Natural killer cell (primary cell): ENCODE data around the gene THBD. TPM values are rescaled to one million over a fixed set of nuclear protein-coding genes. Genes with fewer than 3 reads are reported as not detected.

Source experiments
- ATAC-seq, 3 donors: fragments of 150-1000 bp in 2 of 3; fragments of 200-7000 bp in 1 of 3; cut with Tn5 transposase; 1 replicate in 1 of 3; 2 replicates in 2 of 3; pipeline ENCODE4 v1.10.0; 2021; ENCODE audit warnings: mild to moderate bottlenecking in 2 of 3, moderate library complexity in 2 of 3
- DNase-seq, 2 donors: peaks; one replicate each; pipeline versions ENCODE4 v3.0.0 to v3.0.0-alpha.2; 2013 to 2021; ENCODE audit warnings: mixed read lengths in 1 of 2
- H3K27ac ChIP-seq: one replicate; pipeline ENCODE4 v1.5.1; 2013; ENCODE audit warnings: mild to moderate bottlenecking, low read length
- H3K27me3 ChIP-seq: one replicate; pipeline ENCODE4 v1.6.1; 2013; ENCODE audit warnings: low read length; ENCODE audit not compliant: control insufficient read depth, insufficient read depth
- H3K36me3 ChIP-seq: one replicate; pipeline ENCODE4 v1.6.1; 2013; ENCODE audit warnings: low read length; ENCODE audit not compliant: control insufficient read depth, insufficient read depth
- H3K4me1 ChIP-seq: one replicate; pipeline ENCODE4 v1.6.1; 2013; ENCODE audit warnings: low read length; ENCODE audit not compliant: control insufficient read depth, insufficient read depth
- H3K4me3 ChIP-seq: one replicate; pipeline ENCODE4 v1.5.1; 2013; ENCODE audit warnings: low read length
- H3K9me3 ChIP-seq: one replicate; pipeline ENCODE4 v1.6.1; 2013; ENCODE audit warnings: low read length; ENCODE audit not compliant: control insufficient read depth, insufficient read depth
- H3K27ac Mint-ChIP-seq, 2 donors: one replicate each; pipeline ENCODE4 v1.8.0; 2022; ENCODE audit warnings: mild to moderate bottlenecking in 2 of 2, mixed read lengths in 2 of 2, moderate library complexity in 1 of 2
- H3K27me3 Mint-ChIP-seq, 2 donors: one replicate each; pipeline ENCODE4 v1.8.0; 2022; ENCODE audit warnings: low read depth in 2 of 2, mixed read lengths in 2 of 2
- H3K36me3 Mint-ChIP-seq: one replicate; pipeline ENCODE4 v1.8.0; 2022; ENCODE audit warnings: mixed read lengths
- H3K4me1 Mint-ChIP-seq, 2 donors: one replicate each; pipeline ENCODE4 v1.8.0; 2022; ENCODE audit warnings: mixed read lengths in 2 of 2
- H3K4me3 Mint-ChIP-seq: one replicate; pipeline ENCODE4 v1.8.0; 2022; ENCODE audit warnings: mild to moderate bottlenecking, moderate library complexity, mixed read lengths
- H3K9me3 Mint-ChIP-seq, 2 donors: one replicate each; pipeline ENCODE4 v1.8.0; 2022; ENCODE audit warnings: mixed read lengths in 2 of 2
- WGBS: methylation state at CpG from one replicate; pipeline ENCODE4 v1.1.7; 2013; ENCODE audit warnings: missing lambda C conversion rate; ENCODE audit not compliant: insufficient coverage; 5-methylcytosine and 5-hydroxymethylcytosine counted together
- intact Hi-C: fragments of 100-400 bp; cut with micrococcal nuclease; formaldehyde crosslinking; loops from one replicate; pipeline ENCODE4 v1.14.2; 2022
- total RNA-seq, 4 donors: library from RNA; stranded (reverse); fragments of 120-200 nt in 1 of 4; gene quantifications; one replicate each; pipeline versions ENCODE4 v1.2.3 to v1.2.4, GENCODE V29; 2013 to 2022
- TF ChIP-seq, protein P1 (sequence below): fragments of 200-600 bp; IDR thresholded peaks from one replicate; pipeline ENCODE4 v1.8.0; 2022; ENCODE audit warnings: antibody characterized with exemption

The THBD gene, protein sequence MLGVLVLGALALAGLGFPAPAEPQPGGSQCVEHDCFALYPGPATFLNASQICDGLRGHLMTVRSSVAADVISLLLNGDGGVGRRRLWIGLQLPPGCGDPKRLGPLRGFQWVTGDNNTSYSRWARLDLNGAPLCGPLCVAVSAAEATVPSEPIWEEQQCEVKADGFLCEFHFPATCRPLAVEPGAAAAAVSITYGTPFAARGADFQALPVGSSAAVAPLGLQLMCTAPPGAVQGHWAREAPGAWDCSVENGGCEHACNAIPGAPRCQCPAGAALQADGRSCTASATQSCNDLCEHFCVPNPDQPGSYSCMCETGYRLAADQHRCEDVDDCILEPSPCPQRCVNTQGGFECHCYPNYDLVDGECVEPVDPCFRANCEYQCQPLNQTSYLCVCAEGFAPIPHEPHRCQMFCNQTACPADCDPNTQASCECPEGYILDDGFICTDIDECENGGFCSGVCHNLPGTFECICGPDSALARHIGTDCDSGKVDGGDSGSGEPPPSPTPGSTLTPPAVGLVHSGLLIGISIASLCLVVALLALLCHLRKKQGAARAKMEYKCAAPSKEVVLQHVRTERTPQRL
- total RNA-seq, result 1 to 10 TPM; 2.1 to 2.8 (median 2.1) TPM
- total RNA-seq (2013), result 1.7 TPM

DNA sequence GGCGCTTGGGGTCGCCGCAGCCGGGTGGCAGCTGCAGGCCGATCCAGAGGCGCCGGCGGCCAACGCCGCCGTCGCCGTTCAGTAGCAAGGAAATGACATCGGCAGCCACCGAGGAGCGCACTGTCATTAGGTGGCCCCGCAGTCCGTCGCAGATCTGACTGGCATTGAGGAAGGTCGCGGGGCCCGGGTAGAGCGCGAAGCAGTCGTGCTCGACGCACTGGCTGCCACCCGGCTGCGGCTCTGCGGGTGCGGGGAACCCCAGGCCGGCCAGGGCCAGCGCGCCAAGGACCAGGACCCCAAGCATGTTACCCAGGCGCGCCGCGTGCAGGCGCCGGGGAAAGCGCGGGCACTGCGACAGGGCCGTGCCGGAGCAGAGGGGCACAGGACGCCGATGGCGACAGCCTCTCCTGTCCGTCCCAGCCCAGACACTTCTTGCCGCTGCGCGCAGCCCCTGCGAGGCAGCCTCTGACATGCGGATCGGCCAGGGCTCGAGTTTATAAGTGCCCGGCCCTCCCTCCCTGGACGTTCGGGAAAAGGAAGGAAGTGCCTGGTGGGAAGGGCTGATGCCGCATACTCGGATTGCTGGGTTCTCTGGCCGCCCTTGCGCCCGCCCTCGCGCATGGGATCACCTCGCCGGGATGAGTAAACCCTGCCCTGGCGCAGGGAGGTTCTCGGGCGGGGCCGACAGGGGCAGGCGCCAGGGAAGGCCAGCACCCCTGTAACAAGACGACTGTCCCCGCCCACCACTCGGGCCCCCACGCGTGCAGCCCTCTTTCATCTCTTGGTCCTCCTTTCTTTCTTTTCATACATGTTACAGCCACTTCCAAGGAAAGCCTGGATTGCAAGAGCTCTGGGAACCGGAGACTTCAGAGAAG, at the start of gene THBD:
Gene THBD (minus strand): TSS at position 472 of the 875 bp plus-strand sequence. CDS start 168 bp downstream, at position 304.
- DNase-seq, result no peak
- ATAC-seq, result peak; percentile 31 to 58 (median 53)
- H3K27ac Mint-ChIP-seq, result no peak within 1 kb of the TSS
- H3K9me3 Mint-ChIP-seq, result no peaks in the 10 kb centered on the region
- WGBS, result 1% methylated on average over 79 of the region's 79 CpGs
- peaks cover 16 to 39% of the 10 kb centered on the region in 2 donors for H3K4me1 Mint-ChIP-seq
- peaks cover 45 to 61% of the 10 kb centered on the region in 2 donors for H3K27me3 Mint-ChIP-seq
- TF ChIP-seq, protein P1, sequence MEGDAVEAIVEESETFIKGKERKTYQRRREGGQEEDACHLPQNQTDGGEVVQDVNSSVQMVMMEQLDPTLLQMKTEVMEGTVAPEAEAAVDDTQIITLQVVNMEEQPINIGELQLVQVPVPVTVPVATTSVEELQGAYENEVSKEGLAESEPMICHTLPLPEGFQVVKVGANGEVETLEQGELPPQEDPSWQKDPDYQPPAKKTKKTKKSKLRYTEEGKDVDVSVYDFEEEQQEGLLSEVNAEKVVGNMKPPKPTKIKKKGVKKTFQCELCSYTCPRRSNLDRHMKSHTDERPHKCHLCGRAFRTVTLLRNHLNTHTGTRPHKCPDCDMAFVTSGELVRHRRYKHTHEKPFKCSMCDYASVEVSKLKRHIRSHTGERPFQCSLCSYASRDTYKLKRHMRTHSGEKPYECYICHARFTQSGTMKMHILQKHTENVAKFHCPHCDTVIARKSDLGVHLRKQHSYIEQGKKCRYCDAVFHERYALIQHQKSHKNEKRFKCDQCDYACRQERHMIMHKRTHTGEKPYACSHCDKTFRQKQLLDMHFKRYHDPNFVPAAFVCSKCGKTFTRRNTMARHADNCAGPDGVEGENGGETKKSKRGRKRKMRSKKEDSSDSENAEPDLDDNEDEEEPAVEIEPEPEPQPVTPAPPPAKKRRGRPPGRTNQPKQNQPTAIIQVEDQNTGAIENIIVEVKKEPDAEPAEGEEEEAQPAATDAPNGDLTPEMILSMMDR, result no peak
- H3K4me3 ChIP-seq, result no peak within 1 kb of the TSS
- no peaks in the 10 kb centered on the region for H3K36me3 Mint-ChIP-seq
- intact Hi-C loops, result loop anchor here (2.0 kb wide), 1 partner anchor 185 kb away; no protein-coding TSS in a partner anchor
- H3K27me3 ChIP-seq, result peaks cover 34% of the 10 kb centered on the region
- no peaks in the 10 kb centered on the region for H3K9me3 ChIP-seq
- H3K4me3 Mint-ChIP-seq, result peak within 1 kb of the TSS; percentile 69
- H3K36me3 ChIP-seq, result no peaks in the 10 kb centered on the region
- H3K4me1 ChIP-seq, result peaks cover 35% of the 10 kb centered on the region
- no peak within 1 kb of the TSS for H3K27ac ChIP-seq

DNA sequence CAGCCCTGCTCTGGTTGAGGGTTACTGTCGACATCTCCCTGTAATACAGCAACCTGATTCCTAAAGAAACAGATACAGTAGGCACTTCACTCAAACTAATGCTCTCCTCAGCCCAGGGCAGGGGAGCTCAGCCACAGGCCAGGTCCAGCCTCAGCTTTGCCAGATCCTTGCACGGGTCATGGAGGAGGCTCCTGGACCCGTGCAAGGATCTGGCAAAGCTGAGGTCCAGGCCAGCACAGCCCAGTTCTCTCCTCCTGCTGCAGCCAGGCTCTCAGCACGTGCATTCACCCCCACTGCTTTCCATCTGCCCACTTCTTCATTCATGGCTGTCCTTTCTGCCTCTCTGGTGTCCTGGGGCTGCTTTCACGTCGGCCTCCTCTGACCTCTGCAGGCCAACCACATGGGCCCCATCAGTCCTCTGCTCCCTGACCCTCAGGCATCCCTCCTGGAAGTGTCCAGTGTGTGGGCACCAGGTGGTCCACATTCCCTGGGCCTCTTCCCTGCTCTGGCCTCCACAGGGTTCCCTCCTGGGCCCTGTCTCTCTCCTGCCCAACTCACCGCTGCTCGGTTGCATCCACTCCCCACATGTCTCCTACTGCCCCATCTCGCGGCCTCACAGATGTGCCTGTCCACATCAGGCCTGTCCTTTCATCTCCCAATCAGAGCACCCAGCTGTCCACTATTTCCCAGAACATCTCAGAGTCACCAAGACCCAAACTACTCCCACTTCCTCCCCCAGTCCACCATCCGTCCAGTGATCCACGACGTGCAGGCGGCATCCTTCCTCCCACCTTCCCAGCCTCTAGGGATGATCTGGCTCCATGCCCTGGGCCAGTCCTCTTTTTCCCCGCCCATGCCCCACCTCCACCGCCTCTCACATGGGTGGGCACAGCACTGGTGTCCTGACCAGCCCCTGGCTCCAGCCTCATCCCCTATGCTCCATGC, 48.4 kb upstream of the THBD start:
- Histone ChIP-seq H3K9me3 (no peaks in the 10 kb centered on the region), H3K4me3 (no peak overlapping the region), H3K36me3 (no peaks in the 10 kb centered on the region), H3K27me3 (no peaks in the 10 kb centered on the region), H3K4me1 (no peaks in the 10 kb centered on the region), H3K27ac (no peak overlapping the region)
- H3K4me3 Mint-ChIP-seq, result no peak overlapping the region
- H3K27me3 Mint-ChIP-seq, result peaks cover 0 to 7% of the 10 kb centered on the region in 2 donors
- peaks cover 0 to 12% of the 10 kb centered on the region in 2 donors for H3K4me1 Mint-ChIP-seq
- TF ChIP-seq, protein P1, result no peak
- 85% methylated on average over 15 of the region's 16 CpGs for WGBS
- intact Hi-C loops, result no loop called here
- no peaks in the 10 kb centered on the region for H3K9me3 Mint-ChIP-seq
- ATAC-seq (no peak), DNase-seq (no peak)
- no peaks in the 10 kb centered on the region for H3K36me3 Mint-ChIP-seq
- peak overlapping the region in 1 of 2 donors; percentile 22 for H3K27ac Mint-ChIP-seq

DNA sequence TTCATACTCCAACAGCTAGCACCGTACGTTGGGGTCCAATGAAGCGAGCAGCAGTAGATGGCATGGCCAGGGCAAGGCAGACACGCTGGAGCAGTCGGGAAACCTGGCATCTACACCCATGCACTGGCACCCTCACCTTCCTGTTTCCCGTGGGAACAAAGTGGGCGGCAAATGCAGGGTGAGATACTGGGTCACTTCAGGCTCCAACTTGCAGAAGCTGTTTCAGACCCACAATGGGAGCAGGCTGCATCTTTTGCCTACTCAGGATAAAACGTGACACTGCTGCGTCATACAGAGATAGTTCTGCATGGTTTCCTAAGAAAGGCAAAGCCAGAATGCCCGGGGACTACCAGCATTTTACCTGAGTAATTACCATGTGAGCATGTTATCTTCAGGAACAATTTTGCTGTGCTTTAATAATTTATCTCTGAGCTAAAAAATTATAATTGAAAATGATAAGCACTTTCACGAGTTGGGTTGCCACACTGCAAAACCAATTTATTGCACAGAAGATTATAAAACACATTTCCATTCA, 47.6 kb upstream of the THBD start:
- Mint-ChIP-seq H3K4me3 (no peak overlapping the region), H3K9me3 (no peaks in the 10 kb centered on the region), H3K36me3 (no peaks in the 10 kb centered on the region), H3K4me1 (peaks cover 0 to 12% of the 10 kb centered on the region in 2 donors), H3K27me3 (peaks cover 0 to 7% of the 10 kb centered on the region in 2 donors), H3K27ac (no peak overlapping the region)
- Histone ChIP-seq H3K4me3 (no peak overlapping the region), H3K9me3 (no peaks in the 10 kb centered on the region), H3K36me3 (no peaks in the 10 kb centered on the region), H3K4me1 (no peaks in the 10 kb centered on the region), H3K27me3 (no peaks in the 10 kb centered on the region), H3K27ac (no peak overlapping the region)
- TF ChIP-seq, protein P1, result no peak
- WGBS, result 88% methylated on average over 9 of the region's 11 CpGs
- ATAC-seq, result no peak
- intact Hi-C loops, result no loop called here
- no peak for DNase-seq
